ENCODE results near the gene GRIN2A.

Gene GRIN2A

GRCh38 chr16:9970796-9971195 lies 211.4 kb downstream of the GRIN2A start:
- DNase-seq: peak in 3 of 58 donors; percentile 3 to 53 (median 40)

GRCh38 chr16:9970244-9970643 lies 212.0 kb downstream of the GRIN2A start:
- no peak for DNase-seq

GRCh38 chr16:9969580-9969979 lies 212.6 kb downstream of the GRIN2A start:
- peak in 5 of 58 donors; percentile 5 to 15 (median 8) for DNase-seq

GRCh38 chr16:9966569-9967157 lies 215.6 kb downstream of the GRIN2A start:
- no peak for DNase-seq

GRCh38 chr16:9965079-9965478 lies 217.1 kb downstream of the GRIN2A start:
- peak in 4 of 58 donors; percentile 4 to 35 (median 11) for DNase-seq

GRCh38 chr16:9964426-9964825 lies 217.8 kb downstream of the GRIN2A start:
- DNase-seq: no peak

- DNase-seq: no peak
Observed at GRCh38 chr16:9957433-9957832, 224.8 kb downstream of the GRIN2A start.

- no peak for DNase-seq
Observed at GRCh38 chr16:9957002-9957401, 225.2 kb downstream of the GRIN2A start.

- no peak for DNase-seq
Observed at GRCh38 chr16:9955677-9956076, 226.6 kb downstream of the GRIN2A start.

- no peak for DNase-seq
Observed at GRCh38 chr16:9953908-9954570, 228.2 kb downstream of the GRIN2A start.

GRCh38 chr16:9950658-9951057 lies 231.6 kb downstream of the GRIN2A start:
- no peak for DNase-seq

GRCh38 chr16:9949396-9949795 lies 232.8 kb downstream of the GRIN2A start:
- DNase-seq: no peak

- DNase-seq: peak in 1 of 58 donors; percentile 30
Observed at GRCh38 chr16:9948933-9949332, 233.3 kb downstream of the GRIN2A start.

GRCh38 chr16:9946022-9946720 lies 236.1 kb downstream of the GRIN2A start:
- no peak for DNase-seq

GRCh38 chr16:9943121-9943520 lies 239.1 kb downstream of the GRIN2A start:
- peak in 25 of 58 donors; percentile 8 to 73 (median 34) for DNase-seq

- no peak for DNase-seq
Observed at GRCh38 chr16:9941245-9941644, 241.0 kb downstream of the GRIN2A start.

GRCh38 chr16:9934723-9935508 lies 247.3 kb downstream of the GRIN2A start:
- peak in 2 of 58 donors; percentile 3 to 9 for DNase-seq

- no peak for DNase-seq
Observed at GRCh38 chr16:9932919-9933653, 249.1 kb downstream of the GRIN2A start.

GRCh38 chr16:9932000-9932399 lies 250.2 kb downstream of the GRIN2A start:
- peak in 1 of 58 donors; percentile 3 for DNase-seq

- DNase-seq: peak in 16 of 58 donors; percentile 4 to 41 (median 16)
Observed at GRCh38 chr16:9929836-9930235, 252.4 kb downstream of the GRIN2A start.

- no peak for DNase-seq
Observed at GRCh38 chr16:9929313-9929712, 252.9 kb downstream of the GRIN2A start.

Measured in anterior cingulate cortex (tissue), 58 donors.